ENCODE data around the gene ADGRB3.

- TF ChIP-seq POLR2A (IDR thresholded peaks at IDR 0.05) (no peak), CTCF (IDR thresholded peaks at IDR 0.05) (no peak)
These were observed 1.6 kb downstream of the ADGRB3 start for GRCh38 chr6:68636666-68637065.

Measured in lower leg skin (tissue), 3 donors.